Measurements from ENCODE around the gene DCTN3. TPM values are rescaled to one million over a fixed set of nuclear protein-coding genes. Genes with fewer than 3 reads are reported as not detected.

The DCTN3 gene
- polyA plus RNA-seq, 3 donors, result 58.7 to 108 (median 84.4) TPM

DNA sequence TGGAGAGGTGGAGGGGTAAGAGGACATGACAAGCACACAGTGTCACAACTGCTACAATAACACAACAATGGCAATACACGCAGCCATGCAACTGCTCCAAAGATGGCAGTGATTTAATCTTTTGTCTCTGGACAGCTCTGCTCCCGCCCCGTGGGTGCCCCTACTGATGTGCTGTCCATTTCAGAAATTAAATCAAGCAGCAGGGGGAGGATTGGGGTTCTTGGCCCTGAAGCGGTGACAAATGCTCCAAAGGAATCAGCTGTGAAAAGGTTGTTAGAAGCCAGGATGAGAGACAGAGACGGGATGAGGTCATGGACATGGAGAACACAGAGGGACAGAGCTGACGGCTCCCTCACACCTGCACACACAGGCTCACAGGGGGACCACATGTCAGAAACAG lies 53.3 kb downstream of the DCTN3 start:
- 77 to 84% (median 82%) methylated on average over 6 of the region's 6 CpGs for WGBS, 3 donors
- H3K27ac ChIP-seq (ENCODE audit: low read depth, low read length), result no peak overlapping the region

GRCh38 chr9:34566322-34566721 lies 54.0 kb downstream of the DCTN3 start:
- no peak overlapping the region for H3K27ac ChIP-seq (ENCODE audit: low read depth, low read length)
- 67 to 76% (median 68%) methylated on average over 8 of the region's 8 CpGs for WGBS, 3 donors

DNA sequence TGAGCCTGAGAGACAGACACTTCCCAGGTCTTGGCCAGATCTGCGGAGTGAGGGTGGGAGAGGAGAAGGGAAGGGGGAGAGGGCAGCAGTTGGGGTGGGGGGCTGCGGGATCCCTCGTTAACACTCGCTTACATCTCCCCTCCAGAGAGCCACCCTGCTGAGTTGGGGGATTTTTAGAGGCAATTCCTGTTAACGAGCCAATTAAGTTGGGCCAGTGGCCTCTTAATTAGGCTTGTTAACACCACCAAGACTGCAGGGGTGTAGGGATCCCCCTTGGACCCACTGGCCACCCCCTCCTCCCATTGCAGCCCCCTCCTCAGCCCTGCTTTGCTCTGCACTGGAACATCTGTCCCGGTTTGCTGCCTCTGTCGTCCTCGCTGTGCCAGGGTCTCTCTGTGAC lies 54.4 kb downstream of the DCTN3 start:
- 56 to 78% (median 75%) methylated on average over 8 of the region's 8 CpGs for WGBS, 3 donors
- no peak overlapping the region for H3K27ac ChIP-seq (ENCODE audit: low read depth, low read length)

DNA sequence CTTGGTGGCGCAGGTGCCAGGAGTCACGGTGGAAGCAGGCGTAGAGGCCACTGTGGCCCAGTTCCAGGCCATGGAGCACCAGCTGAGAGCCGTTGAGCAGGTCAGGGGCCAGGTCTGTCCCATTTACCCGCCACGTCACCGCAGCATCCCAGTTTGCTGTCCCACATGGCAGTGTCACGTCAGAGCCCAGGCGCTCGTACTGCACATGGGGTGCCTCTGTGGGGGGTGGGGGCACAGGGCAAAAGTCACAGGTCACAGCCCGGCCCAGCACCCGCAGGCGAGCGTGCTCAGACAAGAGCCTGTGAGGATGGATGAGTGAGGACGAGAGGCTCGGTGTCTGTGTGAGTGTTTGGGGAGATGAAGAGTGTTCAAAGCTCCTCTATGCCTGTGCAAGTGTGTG lies 55.7 kb downstream of the DCTN3 start:
- no peak overlapping the region for H3K27ac ChIP-seq (ENCODE audit: low read depth, low read length)
- WGBS, 3 donors, result 87 to 94% (median 91%) methylated on average over 16 of the region's 16 CpGs

Other genes with a start within 250 kb of the DCTN3 start
- 10 to 100 TPM in 1 of 3 donors, 1 to 10 TPM in 2; 5.2 to 12.1 (median 6.1) TPM for gene MYORG, start 243.6 kb downstream of the DCTN3 start, polyA plus RNA-seq
- gene FAM219A, start 161.9 kb downstream of the DCTN3 start, polyA plus RNA-seq, result 10 to 100 TPM in 2 of 3 donors, 1 to 10 TPM in 1; 5.7 to 14.5 (median 13.6) TPM
- under 1 TPM in 2 of 3 donors, not detected in 1; 0.10 to 0.26 TPM for gene DNAI1, start 161.7 kb downstream of the DCTN3 start, polyA plus RNA-seq
- 1 to 10 TPM; 1.1 to 2.7 (median 1.3) TPM for gene ENHO, start 97.5 kb downstream of the DCTN3 start, polyA plus RNA-seq
- gene CNTFR, start 30.8 kb downstream of the DCTN3 start, polyA plus RNA-seq, result 100 to 1,000 TPM in 1 of 3 donors, 10 to 100 TPM in 2; 18.9 to 174 (median 82.9) TPM
- gene RPP25L, start 8.4 kb downstream of the DCTN3 start, polyA plus RNA-seq, result 10 to 100 TPM; 25.6 to 31.9 (median 28.2) TPM
- not detected for gene ARID3C, start 8.6 kb upstream of the DCTN3 start, polyA plus RNA-seq
- gene SIGMAR1, start 17.3 kb upstream of the DCTN3 start, polyA plus RNA-seq, result 10 to 100 TPM; 38.1 to 84.8 (median 48.0) TPM
- gene GALT, start 26.2 kb upstream of the DCTN3 start, polyA plus RNA-seq, result 10 to 100 TPM; 18.5 to 35.9 (median 26.6) TPM
- 10 to 100 TPM in 2 of 3 donors, 1 to 10 TPM in 1; 5.3 to 43.3 (median 14.2) TPM for gene IL11RA, start 31.7 kb upstream of the DCTN3 start, polyA plus RNA-seq
- gene CCL27, start 42.2 kb upstream of the DCTN3 start, polyA plus RNA-seq, result under 1 TPM in 2 of 3 donors, not detected in 1; 0.12 to 0.34 TPM
- gene CCL19, start 70.8 kb upstream of the DCTN3 start, polyA plus RNA-seq, result 1 to 10 TPM; 2.2 to 7.7 (median 3.4) TPM
- gene CCL21, start 89.6 kb upstream of the DCTN3 start, polyA plus RNA-seq, result 100 to 1,000 TPM in 1 of 3 donors, 10 to 100 TPM in 2; 11.6 to 362 (median 74.7) TPM

Measured in adipose tissue (tissue), 3 donors.